ENCODE results near the gene C11orf98.
A peak's percentile ranks its signal among the peaks of the same experiment; 100 is the strongest.
"Not testable (repeated sequence)": the region's sequence is repeated elsewhere in the genome, so short reads cannot be mapped to it uniquely, and the experiment has no call there.

The C11orf98 gene

DNA sequence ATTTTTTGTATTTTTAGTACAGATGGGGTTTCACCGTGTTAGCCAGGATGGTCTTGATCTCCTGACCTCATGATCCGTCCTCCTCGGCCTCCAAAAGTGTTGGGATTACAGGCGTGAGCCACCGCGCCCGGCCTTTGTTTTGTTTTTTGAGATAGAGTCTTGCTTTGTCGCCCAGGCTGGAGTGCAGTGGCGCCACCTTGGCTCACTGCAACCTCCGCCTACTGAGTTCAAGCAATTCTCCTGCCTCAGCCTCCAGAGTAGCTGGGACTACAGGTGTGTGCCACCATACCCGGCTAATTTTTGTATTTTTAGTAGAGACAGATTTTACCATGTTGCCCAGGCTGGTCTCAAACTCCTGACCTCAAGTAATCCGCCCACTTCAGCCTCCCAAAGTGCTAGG, 14.7 kb downstream of the C11orf98 start:
- not testable (repeated sequence) for DNase-seq (ENCODE audit: low read depth)

DNA sequence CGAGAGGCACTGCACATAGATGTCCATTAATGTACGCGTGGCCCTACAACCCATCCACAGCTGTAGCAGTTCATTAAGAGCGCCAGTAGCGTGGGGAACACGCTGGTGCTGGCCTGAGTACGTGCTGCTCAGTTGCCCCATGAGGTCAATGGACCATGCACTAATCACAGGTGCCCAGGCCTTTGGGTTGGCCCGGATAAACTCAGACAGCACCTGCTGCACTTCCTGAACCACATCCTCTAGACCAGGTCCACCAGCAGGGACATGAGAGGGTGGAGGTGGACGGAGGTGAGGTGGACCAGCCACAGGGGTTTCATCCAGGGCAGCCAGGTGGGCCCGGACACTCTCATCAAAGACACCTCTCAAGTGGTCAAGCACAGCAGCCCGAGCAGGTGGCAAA, 15.5 kb downstream of the C11orf98 start:
- DNase-seq (ENCODE audit: low read depth): no peak

DNA sequence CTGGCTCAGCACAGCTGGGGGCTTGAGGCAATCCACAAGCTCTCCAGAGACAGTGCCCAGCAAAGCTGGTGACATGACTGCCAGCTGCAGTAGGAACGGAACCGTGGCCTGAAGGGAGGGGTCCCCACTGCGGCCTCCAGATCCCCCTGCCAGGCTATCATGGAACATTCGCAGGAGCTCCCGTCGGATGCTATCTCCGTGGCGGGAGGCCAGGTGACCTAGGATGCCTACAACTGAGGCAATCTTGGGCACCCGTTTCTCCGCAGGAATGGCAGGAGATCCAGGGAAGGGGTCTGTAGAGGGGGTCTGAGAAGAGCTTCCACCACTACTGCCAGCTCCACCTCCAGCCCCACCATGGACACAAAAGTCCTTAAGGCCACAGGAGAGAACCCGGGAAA, 16.0 kb downstream of the C11orf98 start:
- DNase-seq (ENCODE audit: low read depth): no peak

DNA sequence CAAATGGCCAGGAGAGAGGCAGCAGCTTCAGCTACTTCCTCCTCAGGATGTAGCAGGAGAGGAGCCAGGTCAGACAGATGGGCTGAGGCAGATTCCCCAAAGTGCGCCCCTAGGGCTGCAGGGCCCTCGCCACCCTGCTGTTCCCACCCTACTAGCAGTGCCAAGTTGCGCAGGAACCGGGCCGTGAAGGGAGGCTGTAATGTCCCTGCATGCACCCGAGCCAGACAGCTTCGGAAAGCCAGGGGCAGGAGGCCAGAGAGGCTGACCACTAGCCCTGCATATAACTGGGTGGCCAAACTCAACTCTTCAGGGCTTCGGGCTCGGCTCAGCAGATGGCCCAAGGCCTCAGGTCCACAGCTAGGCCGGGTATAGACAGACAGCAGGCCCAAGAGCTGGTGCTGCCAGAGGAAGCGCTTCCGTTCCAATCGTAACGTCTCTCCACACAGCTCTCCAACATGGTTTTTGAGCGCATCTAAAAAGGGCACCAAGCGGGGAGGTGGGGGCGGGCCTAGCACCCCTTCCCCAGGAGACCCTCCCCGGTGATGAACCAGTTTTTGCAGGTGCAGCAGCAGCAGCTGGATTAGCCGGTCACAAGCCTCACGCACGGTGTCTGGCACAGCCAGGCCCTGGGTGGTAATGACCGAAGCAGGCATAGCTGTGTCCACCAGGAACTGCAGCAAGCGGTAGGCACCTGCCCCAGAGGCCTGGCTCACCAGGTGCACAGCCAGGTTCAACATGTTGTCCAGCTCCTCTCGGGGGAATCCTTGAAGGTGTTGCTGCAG, 16.6 kb downstream of the C11orf98 start:
- DNase-seq (ENCODE audit: low read depth): no peak

DNA sequence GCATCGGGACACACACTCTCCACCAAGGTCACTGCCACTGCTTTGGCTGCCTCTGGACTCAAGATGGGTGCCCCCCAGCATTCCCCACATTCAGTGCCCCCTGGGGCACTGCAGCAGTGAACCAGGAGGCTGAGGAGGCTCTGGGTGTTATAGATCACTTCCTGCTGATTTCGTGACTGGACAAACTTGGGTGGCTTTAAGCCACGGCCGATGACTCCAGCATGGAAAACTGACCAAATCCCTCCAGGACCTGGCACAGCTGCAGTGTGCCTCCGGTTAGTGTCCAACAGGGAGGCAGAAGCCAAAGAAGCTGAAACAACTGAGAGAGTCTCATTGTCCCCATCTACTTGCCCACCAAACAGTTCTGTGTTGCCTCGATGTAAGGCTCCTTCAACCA, 17.4 kb downstream of the C11orf98 start:
- DNase-seq (ENCODE audit: low read depth): no peak

DNA sequence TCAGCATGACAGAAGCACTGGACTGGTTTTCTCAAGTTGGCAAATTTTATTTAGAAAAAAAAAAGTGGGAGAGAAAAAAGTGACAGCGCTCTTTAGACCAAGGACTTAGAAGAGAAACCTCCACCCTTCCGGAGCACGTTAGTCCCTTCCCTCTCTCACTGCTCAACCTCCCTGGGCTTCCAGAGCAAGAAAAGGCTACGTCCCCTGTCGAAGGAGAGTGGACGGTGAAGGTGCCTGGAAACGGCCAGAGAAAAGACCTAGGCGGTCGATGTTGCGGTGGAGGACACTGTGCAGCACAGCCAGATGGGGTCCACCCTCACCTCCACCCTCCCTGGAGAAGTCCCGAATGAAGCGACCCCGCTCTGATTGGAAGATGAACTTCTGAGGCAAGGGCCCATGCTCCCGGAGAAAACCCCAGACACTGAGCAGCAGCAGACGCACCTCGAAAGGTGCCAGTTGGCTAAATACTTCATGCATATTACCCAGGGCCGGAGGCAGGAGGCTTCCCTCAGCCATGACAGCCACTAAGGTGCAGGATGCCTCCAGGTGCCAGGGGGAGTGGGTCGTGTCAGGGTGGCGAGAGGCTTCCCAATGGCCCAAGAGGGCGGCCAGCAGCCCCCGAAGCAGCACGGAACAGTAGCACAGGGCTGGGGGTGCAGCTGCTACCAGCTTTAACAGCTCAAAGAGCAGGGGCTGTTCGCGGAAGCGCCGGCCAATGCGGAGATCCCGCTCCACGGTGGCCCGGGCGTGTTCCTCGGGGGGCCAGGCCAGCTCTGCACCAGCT, 18.0 kb downstream of the C11orf98 start:
- DNase-seq (ENCODE audit: low read depth): no peak

DNA sequence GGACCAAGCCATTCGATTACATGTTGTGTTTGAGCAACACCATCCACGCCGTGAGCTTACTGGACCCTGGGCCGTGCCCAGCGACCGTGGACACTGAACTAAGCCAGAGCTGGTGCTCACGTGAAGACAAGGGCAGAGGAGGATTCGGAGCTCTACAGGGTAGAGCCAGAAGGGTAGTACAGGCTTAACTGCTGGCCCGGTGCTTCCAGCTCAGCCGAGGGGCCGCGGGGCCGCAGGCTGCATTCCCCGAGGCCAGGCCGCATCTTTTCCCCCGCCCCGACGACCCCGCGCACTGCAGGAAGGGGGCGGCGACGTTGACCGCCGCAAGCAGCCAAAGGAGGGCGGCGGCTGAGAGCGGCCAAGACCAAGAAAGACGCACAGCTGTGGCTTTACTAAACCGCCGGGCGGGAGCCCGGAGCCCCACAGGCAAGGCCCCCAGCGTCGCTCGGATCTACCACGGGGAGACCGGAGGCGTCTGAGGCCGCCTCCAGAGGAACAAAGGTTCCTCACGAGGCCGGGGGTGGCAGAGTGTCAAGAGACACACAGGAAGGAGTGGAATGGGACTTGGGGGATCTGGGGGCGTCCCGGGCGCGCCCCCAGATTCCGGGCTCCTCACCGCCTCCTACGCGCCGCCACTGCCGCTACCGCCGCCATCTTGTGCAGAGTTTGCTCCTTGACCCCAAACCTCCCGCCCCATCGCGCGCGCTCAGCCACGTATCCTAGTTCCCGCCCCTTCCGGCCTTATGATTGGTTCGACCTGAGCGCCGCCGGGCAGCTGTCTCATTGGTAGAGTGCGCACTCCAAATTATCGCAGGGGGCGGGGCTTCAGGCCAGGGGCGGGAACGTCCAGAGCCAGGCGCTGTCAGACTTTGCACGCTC, 18.8 kb downstream of the C11orf98 start, which contains the start of gene GANAB:
GANAB (minus strand) TSS at position 668 of the 879 bp plus-strand sequence; CDS start at position 654, 14 bp downstream.
- DNase-seq (ENCODE audit: low read depth): peak; percentile 99

DNA sequence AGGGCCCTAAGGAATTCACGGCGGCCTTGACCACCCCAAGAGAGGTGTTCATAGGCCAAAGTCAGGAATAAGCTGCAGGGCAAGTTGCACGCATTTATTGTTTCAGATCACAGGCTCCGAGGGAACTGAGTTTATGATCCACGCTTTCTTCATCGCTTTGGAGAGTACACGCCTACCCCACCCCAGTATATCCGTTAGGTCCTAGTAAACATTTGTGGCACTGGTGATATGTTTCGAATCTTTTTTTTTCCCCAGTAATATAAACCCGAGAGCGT, 19.4 kb downstream of the C11orf98 start:
- DNase-seq (ENCODE audit: low read depth): no peak

DNA sequence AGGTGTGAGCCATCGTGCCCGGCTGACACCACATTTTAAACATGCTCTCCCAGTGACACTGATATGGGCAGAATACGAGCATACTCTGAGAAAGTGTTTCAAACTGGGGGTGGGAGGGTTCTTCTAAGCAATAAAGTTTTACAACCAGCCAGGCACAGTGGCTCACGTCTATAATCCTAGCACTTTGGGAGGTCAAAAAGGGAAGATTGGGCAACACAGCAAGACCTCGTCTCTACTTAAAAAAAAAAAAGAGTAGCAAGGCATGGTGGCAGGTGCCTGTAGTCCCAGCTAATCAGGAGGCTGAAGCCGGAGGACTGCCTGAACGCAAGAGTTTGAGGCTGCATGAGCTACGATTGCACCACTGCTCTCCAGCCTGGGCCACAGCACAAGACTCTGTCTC, 20.8 kb downstream of the C11orf98 start:
- no peak for DNase-seq (ENCODE audit: low read depth)

DNA sequence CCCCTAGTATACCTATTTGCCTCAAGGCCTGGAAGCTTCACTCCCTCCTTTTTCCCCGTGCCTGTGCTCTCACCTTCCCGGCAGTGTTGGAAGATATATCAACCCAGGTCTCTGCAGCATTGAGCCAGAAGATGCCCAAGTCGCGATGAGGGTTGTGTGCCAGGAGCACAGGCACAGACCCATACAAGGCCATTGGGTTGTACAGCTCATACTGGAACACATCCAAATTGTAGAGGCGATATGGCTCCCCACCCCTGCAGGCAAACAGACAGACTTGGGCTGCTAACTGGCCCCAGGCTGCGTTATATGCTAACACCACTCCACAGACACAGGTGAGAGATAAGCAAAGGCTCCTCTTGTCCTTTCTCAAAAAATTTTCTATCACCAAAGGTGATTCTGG, 32.5 kb downstream of the C11orf98 start:
- no peak for DNase-seq (ENCODE audit: low read depth)

DNA sequence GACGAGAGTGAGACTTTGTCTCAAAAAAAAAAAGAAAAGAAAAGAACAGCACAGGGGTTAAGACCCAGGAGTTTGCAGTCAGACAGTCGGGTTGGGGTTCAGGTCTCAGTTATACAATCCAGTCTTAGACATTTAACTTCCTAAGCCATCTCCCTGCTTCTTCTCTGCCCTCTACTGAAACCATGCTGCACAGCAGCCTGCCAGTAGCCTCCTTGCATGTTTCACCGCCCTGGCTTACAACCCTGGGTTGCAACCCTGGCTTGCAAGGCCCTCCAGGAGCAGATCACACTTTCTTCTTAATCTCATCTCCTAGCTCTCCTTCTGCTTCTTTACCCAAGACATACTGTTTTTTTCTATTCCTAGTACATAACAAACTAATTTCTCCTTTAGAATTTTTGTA, 37.3 kb downstream of the C11orf98 start:
- DNase-seq (ENCODE audit: low read depth): no peak

DNA sequence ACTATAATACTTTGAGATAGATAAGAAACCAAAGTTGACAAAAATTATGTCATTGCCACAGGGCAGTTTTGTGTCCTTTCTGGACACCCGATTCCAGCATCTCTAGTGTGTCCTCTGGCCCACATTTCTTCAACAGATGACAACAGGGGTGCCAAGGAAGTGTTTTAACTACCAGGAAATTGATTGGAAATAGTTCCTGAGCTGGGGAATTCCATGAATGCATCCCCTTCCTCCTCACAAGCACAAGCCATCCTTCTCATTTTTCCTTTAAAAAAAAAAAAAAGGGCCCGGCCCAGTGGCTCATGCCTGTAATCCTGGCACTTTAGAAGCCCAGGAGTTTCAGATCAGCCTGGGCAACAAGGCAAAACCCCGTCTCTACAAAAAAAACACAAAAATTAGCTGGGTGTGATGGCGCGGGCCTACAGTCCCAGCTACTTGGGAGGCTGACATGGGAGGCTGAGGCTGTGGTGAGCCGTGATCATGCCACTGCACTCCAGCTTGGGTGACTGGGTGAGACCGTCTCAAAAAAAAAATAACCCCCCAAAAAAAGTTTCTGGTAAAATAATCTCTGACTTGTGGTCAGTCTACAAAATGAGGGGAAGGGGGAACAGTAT, 42.4 kb downstream of the C11orf98 start:
- no peak for DNase-seq (ENCODE audit: low read depth)

DNA sequence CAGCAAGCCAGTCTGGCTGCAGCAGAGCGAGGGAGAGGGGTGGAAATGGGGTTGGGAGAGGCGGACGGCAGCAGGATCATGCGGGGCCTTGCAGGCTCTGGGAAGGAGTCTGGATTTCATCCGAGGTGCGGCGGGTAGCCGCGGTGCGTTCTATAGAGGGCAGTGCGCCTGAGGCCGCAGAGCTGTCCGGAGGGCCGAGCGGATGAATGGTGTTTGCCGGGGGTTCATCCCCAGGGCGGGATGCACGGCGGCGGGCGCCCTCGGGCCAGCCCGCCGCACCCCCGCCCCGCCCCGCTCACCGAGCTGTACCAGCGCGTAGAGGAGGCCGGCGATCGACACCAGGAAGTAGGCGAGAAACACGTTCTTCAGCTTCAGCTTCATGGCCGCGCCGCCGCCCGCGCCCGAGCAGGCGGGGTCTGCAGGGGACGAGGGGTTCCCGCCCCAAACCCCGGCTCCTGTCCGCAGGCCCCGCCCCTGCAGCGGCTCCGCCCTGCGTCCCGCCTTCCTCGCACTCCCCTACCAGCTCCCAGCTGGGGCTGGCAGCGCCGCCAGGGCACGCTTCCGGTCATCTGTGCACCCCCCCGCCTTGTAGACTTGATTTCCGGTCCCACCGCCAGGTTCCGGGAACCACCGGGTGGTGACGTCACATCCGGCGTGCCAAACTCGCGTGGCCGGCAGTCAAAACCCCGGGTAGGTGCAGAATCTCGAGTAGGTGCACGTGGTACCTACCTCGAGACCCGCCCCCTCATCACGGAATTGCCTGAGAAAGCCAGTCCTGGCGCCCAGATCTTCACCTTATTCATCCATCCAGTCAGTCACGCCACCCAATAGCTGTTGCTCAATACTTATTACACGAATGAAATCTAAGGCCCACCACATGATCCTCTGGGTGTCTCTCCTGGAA, 43.2 kb downstream of the C11orf98 start, which contains the start of gene B3GAT3:
B3GAT3 (minus strand) TSS at position 420 of the 904 bp plus-strand sequence; CDS start at position 381, 39 bp downstream.
- peak; percentile 92 for DNase-seq (ENCODE audit: low read depth)

DNA sequence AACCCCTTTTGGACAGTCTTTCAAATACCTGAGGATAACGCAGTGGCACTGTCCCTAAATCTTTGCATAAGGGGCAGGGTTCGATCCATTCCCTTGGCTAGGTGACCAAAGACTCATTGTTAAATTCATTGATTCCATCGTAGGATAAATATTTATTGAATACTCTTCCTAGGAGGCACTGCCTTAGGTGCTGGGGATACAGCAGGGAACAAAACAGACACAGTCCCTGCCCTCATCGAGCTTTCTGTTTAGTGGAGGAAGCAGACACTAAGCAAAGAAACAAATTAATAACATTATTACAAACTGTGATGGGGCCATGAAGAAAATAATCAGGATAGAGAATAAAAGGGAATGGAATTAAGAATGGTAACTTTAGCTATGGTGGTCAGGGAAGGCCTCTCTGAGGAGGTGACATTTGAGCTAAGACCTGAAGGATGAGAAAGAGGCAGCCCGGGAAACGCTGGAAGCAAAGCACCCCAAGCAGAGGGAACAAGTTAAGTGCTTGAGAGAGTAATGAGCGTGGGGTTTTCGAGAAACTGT, 43.9 kb downstream of the C11orf98 start:
- no peak for DNase-seq (ENCODE audit: low read depth)

DNA sequence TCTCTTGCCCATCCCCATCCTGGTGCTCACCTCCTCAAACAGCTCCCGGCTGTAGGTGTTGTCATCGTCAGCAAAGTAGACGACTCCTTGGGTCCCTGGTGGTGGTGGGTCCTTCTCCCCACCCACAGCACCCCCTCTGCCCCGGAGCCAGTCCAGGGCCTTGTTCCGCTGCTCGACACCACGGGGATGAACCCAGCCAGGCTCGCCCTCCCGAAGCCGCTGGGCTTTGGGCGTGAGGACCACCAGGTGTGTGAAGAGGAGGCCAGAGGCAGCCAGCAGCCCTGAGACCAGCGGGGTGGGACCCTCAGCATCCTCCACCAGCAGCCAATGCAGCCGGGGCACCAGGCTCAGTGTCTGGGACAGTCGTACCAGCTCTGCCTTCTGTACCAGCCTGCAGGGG, 48.1 kb downstream of the C11orf98 start:
- not testable (repeated sequence) for DNase-seq (ENCODE audit: low read depth)

DNA sequence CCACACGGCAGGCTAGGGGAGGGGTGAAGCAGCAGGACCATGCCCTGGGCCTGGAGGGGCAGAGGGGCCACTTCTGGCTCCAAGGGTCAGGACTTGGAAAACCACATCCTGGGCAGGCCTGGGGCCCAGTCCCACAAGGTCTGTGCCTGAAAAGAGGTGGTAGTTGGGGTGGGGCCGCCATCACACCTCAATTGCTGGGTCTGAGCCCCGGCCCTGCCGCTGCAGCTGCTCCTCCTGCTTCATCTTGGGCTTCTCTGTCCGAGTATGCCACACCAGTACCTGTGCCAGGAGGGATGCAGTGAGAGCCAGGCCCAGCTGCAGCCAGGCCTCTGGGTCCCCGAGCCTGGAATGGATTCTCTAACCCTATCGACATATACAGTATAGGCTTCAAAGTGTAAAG, 49.5 kb downstream of the C11orf98 start:
- no peak for DNase-seq (ENCODE audit: low read depth)

DNA sequence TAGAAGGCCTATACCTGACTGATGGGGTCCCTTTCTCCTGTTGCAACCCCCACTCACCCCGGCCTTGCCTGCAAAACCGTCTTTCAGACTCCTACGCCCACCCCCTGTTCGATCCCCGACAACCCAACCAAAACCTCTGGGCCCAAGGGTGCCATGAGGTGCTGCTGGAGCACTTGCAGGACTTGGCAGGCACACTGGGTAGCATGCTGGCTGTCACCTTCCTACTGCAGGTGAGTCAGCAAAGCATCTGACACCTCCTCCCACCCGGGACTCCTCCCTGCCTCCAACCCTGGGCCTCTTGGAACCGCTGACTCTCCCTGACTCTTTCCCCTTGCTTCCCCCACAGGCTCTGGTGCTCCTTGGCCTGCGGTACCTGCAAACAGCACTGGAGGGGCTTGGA, 50.7 kb downstream of the C11orf98 start:
- no peak for DNase-seq (ENCODE audit: low read depth)

DNA sequence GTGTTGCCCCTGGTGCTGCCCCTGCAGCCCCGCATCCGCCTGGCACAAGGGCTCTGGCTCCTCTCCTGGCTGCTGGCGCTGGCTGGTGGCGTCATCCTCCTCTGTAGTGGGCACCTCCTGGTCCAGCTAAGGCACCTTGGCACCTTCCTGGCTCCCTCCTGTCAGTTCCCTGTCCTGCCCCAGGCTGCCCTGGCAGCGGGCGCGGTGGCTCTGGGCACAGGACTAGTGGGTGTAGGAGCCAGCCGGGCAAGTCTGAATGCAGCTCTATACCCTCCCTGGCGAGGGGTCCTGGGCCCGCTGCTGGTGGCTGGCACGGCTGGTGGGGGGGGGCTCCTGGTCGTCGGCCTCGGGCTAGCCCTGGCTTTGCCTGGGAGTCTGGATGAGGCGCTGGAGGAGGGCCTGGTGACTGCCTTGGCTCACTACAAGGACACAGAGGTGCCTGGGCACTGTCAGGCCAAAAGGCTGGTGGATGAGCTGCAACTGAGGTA, 51.7 kb downstream of the C11orf98 start:
- no peak for DNase-seq (ENCODE audit: low read depth)
